Glutamatergic neuron (in vitro differentiated cells): ENCODE data around the gene STARD13. TPM values are rescaled to one million over a fixed set of nuclear protein-coding genes. Genes with fewer than 3 reads are reported as not detected.

Experiments
- DNase-seq: peaks from one replicate; pipeline ENCODE4 v3.0.0; 2022
- H3K27ac Mint-ChIP-seq: one replicate; pipeline ENCODE4 v1.8.0; 2020; ENCODE audit warnings: mild to moderate bottlenecking, mixed read lengths, inconsistent platforms; ENCODE audit not compliant: unreplicated experiment
- H3K27me3 Mint-ChIP-seq: one replicate; pipeline ENCODE4 v1.8.0; 2020; ENCODE audit warnings: mild to moderate bottlenecking, moderate library complexity, mixed read lengths, inconsistent platforms; ENCODE audit not compliant: unreplicated experiment
- H3K36me3 Mint-ChIP-seq: one replicate; pipeline ENCODE4 v1.8.0; 2020; ENCODE audit warnings: mild to moderate bottlenecking, mixed read lengths, inconsistent platforms; ENCODE audit not compliant: unreplicated experiment
- H3K4me1 Mint-ChIP-seq: one replicate; pipeline ENCODE4 v1.8.0; 2020; ENCODE audit warnings: mild to moderate bottlenecking, low read depth, mixed read lengths, inconsistent platforms; ENCODE audit not compliant: unreplicated experiment
- H3K4me3 Mint-ChIP-seq: one replicate; pipeline ENCODE4 v1.8.0; 2020; ENCODE audit warnings: mild to moderate bottlenecking, mixed read lengths, inconsistent platforms; ENCODE audit not compliant: unreplicated experiment
- H3K9me3 Mint-ChIP-seq: one replicate; pipeline ENCODE4 v1.8.0; 2020; ENCODE audit warnings: mild to moderate bottlenecking, moderate library complexity, mixed read lengths, inconsistent platforms; ENCODE audit not compliant: unreplicated experiment
- total RNA-seq: library from RNA; stranded (reverse); fragmentation: NEBNext Ultra II Directional; extraction: Animal tissue kit (Norgen Biotek cat#: 25700); gene quantifications from one replicate; pipeline ENCODE4 v1.2.1, GENCODE V29; 2021; ENCODE audit not compliant: unreplicated experiment
- TF ChIP-seq, protein P1 (sequence below): fragments of 200-600 bp; sonication (generic); IDR thresholded peaks from one replicate; pipeline ENCODE4 v1.5.0; 2021; ENCODE audit not compliant: partially characterized antibody, unreplicated experiment

The STARD13 gene
- total RNA-seq, 1 donor from 2014 or later: 36.4 TPM

GRCh38 chr13:33313504-33313903 lies 27.9 kb upstream of the STARD13 start:
- Mint-ChIP-seq H3K27ac (no peak overlapping the region), H3K27me3 (peaks cover 1% of the 10 kb centered on the region), H3K4me1 (peaks cover 7% of the 10 kb centered on the region), H3K4me3 (no peak overlapping the region), H3K9me3 (no peaks in the 10 kb centered on the region), H3K36me3 (peaks cover 5% of the 10 kb centered on the region)
- TF ChIP-seq, protein P1, sequence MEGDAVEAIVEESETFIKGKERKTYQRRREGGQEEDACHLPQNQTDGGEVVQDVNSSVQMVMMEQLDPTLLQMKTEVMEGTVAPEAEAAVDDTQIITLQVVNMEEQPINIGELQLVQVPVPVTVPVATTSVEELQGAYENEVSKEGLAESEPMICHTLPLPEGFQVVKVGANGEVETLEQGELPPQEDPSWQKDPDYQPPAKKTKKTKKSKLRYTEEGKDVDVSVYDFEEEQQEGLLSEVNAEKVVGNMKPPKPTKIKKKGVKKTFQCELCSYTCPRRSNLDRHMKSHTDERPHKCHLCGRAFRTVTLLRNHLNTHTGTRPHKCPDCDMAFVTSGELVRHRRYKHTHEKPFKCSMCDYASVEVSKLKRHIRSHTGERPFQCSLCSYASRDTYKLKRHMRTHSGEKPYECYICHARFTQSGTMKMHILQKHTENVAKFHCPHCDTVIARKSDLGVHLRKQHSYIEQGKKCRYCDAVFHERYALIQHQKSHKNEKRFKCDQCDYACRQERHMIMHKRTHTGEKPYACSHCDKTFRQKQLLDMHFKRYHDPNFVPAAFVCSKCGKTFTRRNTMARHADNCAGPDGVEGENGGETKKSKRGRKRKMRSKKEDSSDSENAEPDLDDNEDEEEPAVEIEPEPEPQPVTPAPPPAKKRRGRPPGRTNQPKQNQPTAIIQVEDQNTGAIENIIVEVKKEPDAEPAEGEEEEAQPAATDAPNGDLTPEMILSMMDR: no peak
- no peak for DNase-seq

- H3K27me3 Mint-ChIP-seq: peaks cover 1% of the 10 kb centered on the region
- no peak overlapping the region for H3K4me3 Mint-ChIP-seq
These were observed 27.3 kb upstream of the STARD13 start for GRCh38 chr13:33312861-33313212.

GRCh38 chr13:33312150-33312860 lies 26.8 kb upstream of the STARD13 start:
- no peak overlapping the region for H3K4me3 Mint-ChIP-seq
- H3K9me3 Mint-ChIP-seq: peaks cover 2% of the 10 kb centered on the region
- no peak for DNase-seq
- H3K27ac Mint-ChIP-seq: no peak overlapping the region
- peaks cover 5% of the 10 kb centered on the region for H3K36me3 Mint-ChIP-seq
- peaks cover 7% of the 10 kb centered on the region for H3K4me1 Mint-ChIP-seq
- peaks cover 1% of the 10 kb centered on the region for H3K27me3 Mint-ChIP-seq
- TF ChIP-seq, protein P1: no peak

More at GRCh38 chr13:33312861-33313212, 27.3 kb upstream of the STARD13 start:
- H3K9me3 Mint-ChIP-seq: no peaks in the 10 kb centered on the region
- H3K27ac Mint-ChIP-seq: no peak overlapping the region
- H3K4me1 Mint-ChIP-seq: peaks cover 7% of the 10 kb centered on the region
- peaks cover 5% of the 10 kb centered on the region for H3K36me3 Mint-ChIP-seq
- TF ChIP-seq, protein P1: no peak
- no peak for DNase-seq

DNA sequence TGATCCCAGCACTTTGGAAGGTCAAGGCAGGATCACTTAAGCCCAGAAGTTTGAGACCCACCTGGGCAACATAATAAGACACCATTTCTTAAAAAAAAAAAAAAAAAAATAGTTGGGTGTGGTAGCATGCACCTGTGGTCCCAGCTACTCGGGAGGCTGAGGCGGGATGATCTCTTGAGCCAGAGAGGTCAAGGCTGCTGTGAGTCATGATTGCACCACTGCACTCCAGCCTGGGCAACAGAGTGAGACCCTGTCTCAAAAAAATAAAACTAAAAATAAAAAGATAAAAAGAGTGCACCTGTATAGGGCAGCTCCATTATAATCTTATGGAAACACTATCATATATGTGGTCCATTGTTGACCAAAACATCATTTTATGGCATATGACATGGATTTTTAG lies 25.5 kb upstream of the STARD13 start:
- Mint-ChIP-seq H3K4me3 (no peak overlapping the region), H3K4me1 (peaks cover 7% of the 10 kb centered on the region), H3K36me3 (peaks cover 7% of the 10 kb centered on the region), H3K27ac (no peak overlapping the region), H3K9me3 (peaks cover 4% of the 10 kb centered on the region), H3K27me3 (no peaks in the 10 kb centered on the region)
- DNase-seq: no peak
- TF ChIP-seq, protein P1: no peak

GRCh38 chr13:33310245-33311038 lies 24.9 kb upstream of the STARD13 start:
- TF ChIP-seq, protein P1: no peak
- H3K36me3 Mint-ChIP-seq: peaks cover 7% of the 10 kb centered on the region
- H3K27ac Mint-ChIP-seq: no peak overlapping the region
- no peaks in the 10 kb centered on the region for H3K27me3 Mint-ChIP-seq
- DNase-seq: no peak
- peaks cover 4% of the 10 kb centered on the region for H3K9me3 Mint-ChIP-seq
- peaks cover 7% of the 10 kb centered on the region for H3K4me1 Mint-ChIP-seq
- H3K4me3 Mint-ChIP-seq: no peak overlapping the region
